HepG2 (cell line): ENCODE results near the gene NT5C1A. TPM values are rescaled to one million over a fixed set of nuclear protein-coding genes. Genes with fewer than 3 reads are reported as not detected.

Experiments
- ATAC-seq: fragments of 200-7000 bp; cut with Tn5 transposase; 3 replicates; pipeline ENCODE4 v1.9.1; 2020; ENCODE audit warnings: mild to moderate bottlenecking, moderate library complexity
- BruUV-seq: library from RNA; stranded (reverse); fragments of 400-500 nt; replicated peaks from 2 replicates; lab custom pipeline; 2021; lab: Mats Ljungman, UMichigan
- CTCF ChIA-PET: fragments of 300-600 bp; formaldehyde crosslinking; extraction: SDS; loops from one replicate; lab custom pipeline; 2021; ENCODE audit warnings: low total read pairs, inconsistent platforms, low intra/inter-chr PET ratio; lab: Yijun Ruan, JAX
- POLR2A ChIA-PET: fragments of 350-600 bp; sonication (Branson Sonifier 250); formaldehyde crosslinking; loops from one replicate; lab custom pipeline; 2020; ENCODE audit warnings: antibody characterized with exemption, inconsistent platforms; lab: Yijun Ruan, JAX
- DNase-seq: peaks from one replicate; pipeline ENCODE4 v3.0.0-alpha.2; 2015; ENCODE audit warnings: low spot score
- FAIRE-seq: peaks from 3 replicates; lab custom pipeline; 2011; peaks lifted over from hg19 to GRCh38; lab: Jason Lieb, UNC
- H2AFZ ChIP-seq: one replicate; pipeline ENCODE4 v1.6.1; 2011; ENCODE audit warnings: low read length, inconsistent platforms
- H3K27ac ChIP-seq: fragments of 300-600 bp; 3 replicates; pipeline ENCODE4 v1.8.0; 2011; ENCODE audit warnings: mixed run types, mild to moderate bottlenecking, mixed read lengths, low read length, inconsistent platforms; ENCODE audit not compliant: insufficient read depth; ENCODE audit errors: extremely low read length
- H3K27me3 ChIP-seq, 2 experiments: fragments of 200-600 bp in 1 of 2; 2 replicates in 1 of 2; 3 replicates in 1 of 2; pipeline versions ENCODE4 v1.6.0 to v1.8.0; 2011; ENCODE audit warnings: low read length in 2 of 2, mild to moderate bottlenecking in 2 of 2, moderate library complexity in 2 of 2, inconsistent platforms in 1 of 2; ENCODE audit not compliant: insufficient read depth in 2 of 2, control insufficient read depth in 1 of 2
- H3K36me3 ChIP-seq, 2 experiments: fragments of 200-600 bp in 1 of 2; replicated peaks in 1 of 2; 2 replicates in 1 of 2; 3 replicates in 1 of 2; pipeline versions ENCODE4 v1.5.1 to v1.8.0; 2011; ENCODE audit warnings: low read length in 2 of 2, inconsistent platforms in 1 of 2; ENCODE audit not compliant: insufficient read depth in 2 of 2, control insufficient read depth in 1 of 2
- H3K4me1 ChIP-seq: 2 replicates; pipeline ENCODE4 v1.5.1; 2012; ENCODE audit warnings: low read length, inconsistent platforms; ENCODE audit not compliant: insufficient read depth
- H3K4me2 ChIP-seq: 2 replicates; pipeline ENCODE4 v1.6.0; 2011; ENCODE audit warnings: low read depth, low read length, inconsistent platforms
- H3K4me3 ChIP-seq, 3 experiments: fragments of 200-600 bp in 1 of 3; sonication (generic), shearing (Covaris generic) in 1 of 3; replicated peaks in 1 of 3; 2 replicates each; pipeline ENCODE4 v1.5.1; 2011 to 2016; ENCODE audit warnings: low read length in 3 of 3, inconsistent platforms in 2 of 3, low read depth in 2 of 3, mild to moderate bottlenecking in 2 of 3, control low read depth in 1 of 3, mixed read lengths in 1 of 3; ENCODE audit not compliant: insufficient read depth in 1 of 3
- H3K79me2 ChIP-seq: one replicate; pipeline ENCODE4 v1.6.1; 2011; ENCODE audit warnings: low read length, inconsistent platforms; ENCODE audit not compliant: insufficient read depth
- H3K9ac ChIP-seq: 2 replicates; pipeline ENCODE4 v1.6.0; 2011; ENCODE audit warnings: mild to moderate bottlenecking, low read depth, low read length, inconsistent platforms; ENCODE audit not compliant: insufficient read depth
- H3K9me3 ChIP-seq: 2 replicates; pipeline ENCODE4 v1.5.1; 2012; ENCODE audit warnings: mild to moderate bottlenecking, low read length
- H4K20me1 ChIP-seq: 2 replicates; pipeline ENCODE4 v1.6.0; 2011; ENCODE audit warnings: inconsistent platforms, mild to moderate bottlenecking, low read length, moderate library complexity; ENCODE audit not compliant: insufficient read depth
- ARNT ChIP-seq: fragments of 450-650 bp; IDR thresholded peaks from 2 replicates; pipeline ENCODE4 v1.6.1; 2017
- NFIB ChIP-seq: sonication (generic); formaldehyde crosslinking; IDR thresholded peaks from 2 replicates; pipeline ENCODE4 v1.9.0; 2021; ENCODE audit warnings: missing genetic modification reagents, mild to moderate bottlenecking, borderline replicate concordance
- RFXANK ChIP-seq: IDR thresholded peaks from 2 replicates; pipeline ENCODE4 v1.6.1; 2016
- UBTF ChIP-seq: sonication (generic); formaldehyde crosslinking; IDR thresholded peaks from 2 replicates; pipeline ENCODE4 v1.4.0; 2020; ENCODE audit warnings: mild to moderate bottlenecking, missing genetic modification reagents
- ZNF432 ChIP-seq: sonication (generic); formaldehyde crosslinking; IDR thresholded peaks from 2 replicates; pipeline ENCODE4 v1.5.0; 2020; ENCODE audit warnings: missing genetic modification reagents, mild to moderate bottlenecking, borderline replicate concordance
- ZNF777 ChIP-seq: sonication (generic); formaldehyde crosslinking; IDR thresholded peaks from 2 replicates; pipeline ENCODE4 v1.4.0; 2020; ENCODE audit warnings: missing genetic modification reagents
- ZZZ3 ChIP-seq: sonication (generic); formaldehyde crosslinking; IDR thresholded peaks from 2 replicates; pipeline ENCODE4 v1.4.0; 2020; ENCODE audit warnings: missing genetic modification reagents, mild to moderate bottlenecking, borderline replicate concordance
- WGBS: methylation state at CpG from one replicate; pipeline ENCODE4 v1.1.6; 2017; ENCODE audit warnings: low lambda C conversion rate; 5-methylcytosine and 5-hydroxymethylcytosine counted together
- in situ Hi-C: cut with HindIII; loops from 2 replicates; pipeline ENCODE4 v1.10.0; 2017; ENCODE audit warnings: low pct_unique_long_range_greater_than_20kb; ENCODE audit not compliant: extremely low pct_ligation_motif_present
- intact Hi-C: fragments of 100-400 bp; cut with micrococcal nuclease; formaldehyde crosslinking; loops from one replicate; pipeline ENCODE4 v1.10.0; 2022; ENCODE audit not compliant: unreplicated experiment
- polyA plus RNA-seq, 8 experiments: library from polyadenylated mRNA; depleted of rRNA in 3 of 8; stranded (reverse) in 7 of 8; unstranded in 1 of 8; fragments of >200 nt; fragmentation: Illumina TruSeq in 4 of 8; extraction: Trizol in 4 of 8; gene quantifications; 2 replicates each; pipeline versions ENCODE4 v1.2.1 to v1.2.3, GENCODE V29; 2011 to 2016; ENCODE audit warnings: low read depth in 4 of 8, missing spikeins in 1 of 8, mixed read lengths in 1 of 8; ENCODE audit not compliant: insufficient read depth in 1 of 8
- total RNA-seq, 5 experiments: library from RNA; depleted of rRNA; stranded (reverse); fragments of >200 nt; fragmentation: Illumina TruSeq; extraction: Trizol; gene quantifications; 2 replicates each; pipeline ENCODE4 v1.2.3, GENCODE V29; 2016; ENCODE audit warnings: low read depth in 1 of 5
- TF ChIP-seq, protein P1 (sequence below): sonication (generic); formaldehyde crosslinking; IDR thresholded peaks from 2 replicates; pipeline ENCODE4 v1.5.1; 2020; ENCODE audit warnings: mild to moderate bottlenecking, missing genetic modification reagents, moderate library complexity
- TF ChIP-seq, protein P2 (sequence below): sonication (generic); formaldehyde crosslinking; IDR thresholded peaks from 2 replicates; pipeline ENCODE4 v1.4.0; 2020; ENCODE audit warnings: missing genetic modification reagents, borderline replicate concordance
- TF ChIP-seq, protein P3 (sequence below): IDR thresholded peaks from 2 replicates; pipeline ENCODE4 v1.6.1; 2012; ENCODE audit warnings: inconsistent platforms
- TF ChIP-seq, protein P4 (sequence below): sonication (generic); formaldehyde crosslinking; IDR thresholded peaks from 2 replicates; pipeline ENCODE4 v1.5.1; 2020; ENCODE audit warnings: mild to moderate bottlenecking, missing genetic modification reagents, moderate library complexity

Gene NT5C1A
- total and polyA plus RNA-seq, 2 of the 13 experiments (the other 11 are each of a cell fraction or from before 2014, with no cell fraction given) = not detected

DNA sequence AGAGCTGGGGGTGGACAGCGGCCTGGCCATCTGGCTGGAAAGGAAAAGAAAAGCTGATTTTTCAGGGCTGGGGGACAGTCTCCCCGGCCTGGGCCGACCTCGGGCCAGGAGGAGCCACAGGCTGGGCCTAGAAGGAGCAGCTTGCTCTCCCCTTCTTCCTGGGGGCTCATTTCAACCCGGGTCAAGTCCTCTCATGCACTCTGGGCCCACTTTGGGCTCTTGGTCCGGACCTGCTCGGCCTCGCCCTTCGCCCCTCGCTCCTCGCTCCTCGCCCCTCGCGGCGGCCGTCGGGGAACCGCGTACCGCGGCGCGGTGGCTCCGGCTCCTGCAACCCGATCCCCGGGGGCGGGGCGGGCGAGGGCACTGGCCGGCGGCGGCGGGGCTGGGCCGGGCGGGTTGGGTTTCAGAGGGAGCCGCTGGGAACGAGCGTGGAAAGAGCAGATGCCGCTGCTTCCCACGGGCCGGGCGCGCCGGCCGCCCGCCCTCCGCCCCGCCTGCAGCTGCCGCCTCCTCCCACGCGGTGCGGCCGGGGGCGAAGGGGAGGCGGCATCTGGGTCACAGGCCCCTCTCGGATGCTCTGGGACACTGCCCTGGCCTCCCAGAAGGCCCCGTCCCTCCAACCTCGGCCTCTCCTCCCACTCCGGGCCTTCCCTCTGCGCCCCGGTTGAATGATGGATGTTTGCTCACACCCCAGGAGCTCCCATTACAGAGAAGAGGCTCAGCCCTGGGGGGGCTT, 39.1 kb downstream of the NT5C1A start:
- Histone ChIP-seq H4K20me1 (no peaks in the 10 kb centered on the region), H2AFZ (no peak overlapping the region), H3K27me3 (peaks cover 1 to 60% of the 10 kb centered on the region in 2 experiments; a peak in 4 of 5 replicates), H3K9me3 (no peaks in the 10 kb centered on the region), H3K4me3 (peak overlapping the region in 1 of 3 experiments; percentile 61; a peak in 1 of 6 replicates), H3K27ac (no peak overlapping the region), H3K4me2 (peak overlapping the region; percentile 36; the same call in 1 of the 2 replicates), H3K79me2 (no peaks in the 10 kb centered on the region), H3K9ac (no peak overlapping the region), H3K36me3 (no peaks in the 10 kb centered on the region), H3K4me1 (no peaks in the 10 kb centered on the region)
- intact Hi-C loops = no loop called here
- FAIRE-seq (no peak), ATAC-seq (peak; percentile 91), DNase-seq (no peak)
- ChIA-PET POLR2A (no interaction called here), CTCF (no interaction called here)
- in situ Hi-C loops = no loop called here
- WGBS = 33% methylated on average over 8 of the region's 61 CpGs
- BruUV-seq = no TSS peak
- TF ChIP-seq ZZZ3 (CRISPR knock-in tag) (no peak), NFIB (CRISPR knock-in tag) (no peak), ZNF777 (peak; percentile 99), RFXANK (no peak), ARNT (no peak), UBTF (CRISPR knock-in tag) (peak; percentile 26; the same call in 1 of the 2 replicates), ZNF432 (CRISPR knock-in tag) (no peak)
- TF ChIP-seq, protein P1, sequence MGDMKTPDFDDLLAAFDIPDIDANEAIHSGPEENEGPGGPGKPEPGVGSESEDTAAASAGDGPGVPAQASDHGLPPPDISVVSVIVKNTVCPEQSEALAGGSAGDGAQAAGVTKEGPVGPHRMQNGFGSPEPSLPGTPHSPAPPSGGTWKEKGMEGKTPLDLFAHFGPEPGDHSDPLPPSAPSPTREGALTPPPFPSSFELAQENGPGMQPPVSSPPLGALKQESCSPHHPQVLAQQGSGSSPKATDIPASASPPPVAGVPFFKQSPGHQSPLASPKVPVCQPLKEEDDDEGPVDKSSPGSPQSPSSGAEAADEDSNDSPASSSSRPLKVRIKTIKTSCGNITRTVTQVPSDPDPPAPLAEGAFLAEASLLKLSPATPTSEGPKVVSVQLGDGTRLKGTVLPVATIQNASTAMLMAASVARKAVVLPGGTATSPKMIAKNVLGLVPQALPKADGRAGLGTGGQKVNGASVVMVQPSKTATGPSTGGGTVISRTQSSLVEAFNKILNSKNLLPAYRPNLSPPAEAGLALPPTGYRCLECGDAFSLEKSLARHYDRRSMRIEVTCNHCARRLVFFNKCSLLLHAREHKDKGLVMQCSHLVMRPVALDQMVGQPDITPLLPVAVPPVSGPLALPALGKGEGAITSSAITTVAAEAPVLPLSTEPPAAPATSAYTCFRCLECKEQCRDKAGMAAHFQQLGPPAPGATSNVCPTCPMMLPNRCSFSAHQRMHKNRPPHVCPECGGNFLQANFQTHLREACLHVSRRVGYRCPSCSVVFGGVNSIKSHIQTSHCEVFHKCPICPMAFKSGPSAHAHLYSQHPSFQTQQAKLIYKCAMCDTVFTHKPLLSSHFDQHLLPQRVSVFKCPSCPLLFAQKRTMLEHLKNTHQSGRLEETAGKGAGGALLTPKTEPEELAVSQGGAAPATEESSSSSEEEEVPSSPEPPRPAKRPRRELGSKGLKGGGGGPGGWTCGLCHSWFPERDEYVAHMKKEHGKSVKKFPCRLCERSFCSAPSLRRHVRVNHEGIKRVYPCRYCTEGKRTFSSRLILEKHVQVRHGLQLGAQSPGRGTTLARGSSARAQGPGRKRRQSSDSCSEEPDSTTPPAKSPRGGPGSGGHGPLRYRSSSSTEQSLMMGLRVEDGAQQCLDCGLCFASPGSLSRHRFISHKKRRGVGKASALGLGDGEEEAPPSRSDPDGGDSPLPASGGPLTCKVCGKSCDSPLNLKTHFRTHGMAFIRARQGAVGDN (CRISPR knock-in tag) = peak; percentile 36; the same call in 1 of the 2 replicates
- TF ChIP-seq, protein P2, sequence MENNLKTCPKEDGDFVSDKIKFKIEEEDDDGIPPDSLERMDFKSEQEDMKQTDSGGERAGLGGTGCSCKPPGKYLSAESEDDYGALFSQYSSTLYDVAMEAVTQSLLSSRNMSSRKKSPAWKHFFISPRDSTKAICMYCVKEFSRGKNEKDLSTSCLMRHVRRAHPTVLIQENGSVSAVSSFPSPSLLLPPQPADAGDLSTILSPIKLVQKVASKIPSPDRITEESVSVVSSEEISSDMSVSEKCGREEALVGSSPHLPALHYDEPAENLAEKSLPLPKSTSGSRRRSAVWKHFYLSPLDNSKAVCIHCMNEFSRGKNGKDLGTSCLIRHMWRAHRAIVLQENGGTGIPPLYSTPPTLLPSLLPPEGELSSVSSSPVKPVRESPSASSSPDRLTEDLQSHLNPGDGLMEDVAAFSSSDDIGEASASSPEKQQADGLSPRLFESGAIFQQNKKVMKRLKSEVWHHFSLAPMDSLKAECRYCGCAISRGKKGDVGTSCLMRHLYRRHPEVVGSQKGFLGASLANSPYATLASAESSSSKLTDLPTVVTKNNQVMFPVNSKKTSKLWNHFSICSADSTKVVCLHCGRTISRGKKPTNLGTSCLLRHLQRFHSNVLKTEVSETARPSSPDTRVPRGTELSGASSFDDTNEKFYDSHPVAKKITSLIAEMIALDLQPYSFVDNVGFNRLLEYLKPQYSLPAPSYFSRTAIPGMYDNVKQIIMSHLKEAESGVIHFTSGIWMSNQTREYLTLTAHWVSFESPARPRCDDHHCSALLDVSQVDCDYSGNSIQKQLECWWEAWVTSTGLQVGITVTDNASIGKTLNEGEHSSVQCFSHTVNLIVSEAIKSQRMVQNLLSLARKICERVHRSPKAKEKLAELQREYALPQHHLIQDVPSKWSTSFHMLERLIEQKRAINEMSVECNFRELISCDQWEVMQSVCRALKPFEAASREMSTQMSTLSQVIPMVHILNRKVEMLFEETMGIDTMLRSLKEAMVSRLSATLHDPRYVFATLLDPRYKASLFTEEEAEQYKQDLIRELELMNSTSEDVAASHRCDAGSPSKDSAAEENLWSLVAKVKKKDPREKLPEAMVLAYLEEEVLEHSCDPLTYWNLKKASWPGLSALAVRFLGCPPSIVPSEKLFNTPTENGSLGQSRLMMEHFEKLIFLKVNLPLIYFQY = peak; percentile 26; the same call in 1 of the 2 replicates
- TF ChIP-seq, protein P3, sequence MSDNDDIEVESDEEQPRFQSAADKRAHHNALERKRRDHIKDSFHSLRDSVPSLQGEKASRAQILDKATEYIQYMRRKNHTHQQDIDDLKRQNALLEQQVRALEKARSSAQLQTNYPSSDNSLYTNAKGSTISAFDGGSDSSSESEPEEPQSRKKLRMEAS = 0 out of 2 replicates have a peak, but pooled peaks have one; percentile 18
- TF ChIP-seq, protein P4, sequence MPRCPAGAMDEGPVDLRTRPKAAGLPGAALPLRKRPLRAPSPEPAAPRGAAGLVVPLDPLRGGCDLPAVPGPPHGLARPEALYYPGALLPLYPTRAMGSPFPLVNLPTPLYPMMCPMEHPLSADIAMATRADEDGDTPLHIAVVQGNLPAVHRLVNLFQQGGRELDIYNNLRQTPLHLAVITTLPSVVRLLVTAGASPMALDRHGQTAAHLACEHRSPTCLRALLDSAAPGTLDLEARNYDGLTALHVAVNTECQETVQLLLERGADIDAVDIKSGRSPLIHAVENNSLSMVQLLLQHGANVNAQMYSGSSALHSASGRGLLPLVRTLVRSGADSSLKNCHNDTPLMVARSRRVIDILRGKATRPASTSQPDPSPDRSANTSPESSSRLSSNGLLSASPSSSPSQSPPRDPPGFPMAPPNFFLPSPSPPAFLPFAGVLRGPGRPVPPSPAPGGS = 0 out of 2 replicates have a peak, but pooled peaks have one; percentile 25
